GM21737 (cell line): Measurements from ENCODE around the gene DOCK4.
"Not testable (repeated sequence)": the region's sequence is repeated elsewhere in the genome, so short reads cannot be mapped to it uniquely, and the experiment has no call there.

ENCODE experiments used
- ATAC-seq: cut with Tn5 transposase; IDR thresholded peaks from one replicate; pipeline ENCODE4 v1.9.1; 2021; ENCODE audit warnings: mild to moderate bottlenecking, moderate library complexity; ENCODE audit not compliant: unreplicated experiment

Gene DOCK4

GRCh38 chr7:111918461-111918860 is 287.7 kb downstream of the DOCK4 start:
- no peak for ATAC-seq

DNA sequence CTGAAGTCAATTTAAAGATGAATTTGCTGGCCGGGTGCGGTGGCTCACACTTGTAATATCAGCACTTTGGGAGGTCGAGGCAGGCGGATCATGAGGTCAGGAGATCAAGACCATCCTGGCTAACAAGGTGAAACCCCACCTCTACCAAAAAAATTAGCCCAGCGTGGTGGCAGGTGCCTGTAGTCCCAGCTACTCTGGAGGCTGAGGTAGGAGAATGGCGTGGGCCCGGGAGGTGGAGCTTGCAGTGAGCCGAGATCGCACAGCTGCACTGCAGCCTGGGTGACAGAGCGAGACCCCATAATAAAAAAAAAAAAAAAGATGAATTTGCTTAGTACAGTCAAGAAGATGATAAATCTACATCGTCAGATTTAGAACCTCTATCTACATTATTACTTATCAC is 288.8 kb downstream of the DOCK4 start:
- ATAC-seq = not testable (repeated sequence)

DNA sequence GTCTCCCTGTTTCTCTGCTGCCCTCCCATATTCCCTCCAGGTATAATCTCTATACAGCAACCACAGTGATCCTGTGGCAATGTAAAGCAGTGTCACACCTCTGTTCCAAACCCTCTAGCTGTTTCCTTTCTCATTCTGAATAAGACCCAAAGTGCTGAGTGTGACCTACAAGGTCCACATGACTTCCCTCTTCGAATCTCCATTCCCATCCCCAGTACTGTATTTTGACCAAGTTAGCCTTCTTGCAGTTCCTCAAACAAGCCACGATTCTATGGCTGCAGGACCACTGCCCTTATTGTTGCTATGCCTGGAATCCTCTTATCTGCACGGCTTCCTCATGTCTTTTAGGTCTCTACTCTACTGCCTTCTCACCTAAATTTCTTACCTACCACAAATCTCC is 291.9 kb downstream of the DOCK4 start:
- ATAC-seq = no peak

DNA sequence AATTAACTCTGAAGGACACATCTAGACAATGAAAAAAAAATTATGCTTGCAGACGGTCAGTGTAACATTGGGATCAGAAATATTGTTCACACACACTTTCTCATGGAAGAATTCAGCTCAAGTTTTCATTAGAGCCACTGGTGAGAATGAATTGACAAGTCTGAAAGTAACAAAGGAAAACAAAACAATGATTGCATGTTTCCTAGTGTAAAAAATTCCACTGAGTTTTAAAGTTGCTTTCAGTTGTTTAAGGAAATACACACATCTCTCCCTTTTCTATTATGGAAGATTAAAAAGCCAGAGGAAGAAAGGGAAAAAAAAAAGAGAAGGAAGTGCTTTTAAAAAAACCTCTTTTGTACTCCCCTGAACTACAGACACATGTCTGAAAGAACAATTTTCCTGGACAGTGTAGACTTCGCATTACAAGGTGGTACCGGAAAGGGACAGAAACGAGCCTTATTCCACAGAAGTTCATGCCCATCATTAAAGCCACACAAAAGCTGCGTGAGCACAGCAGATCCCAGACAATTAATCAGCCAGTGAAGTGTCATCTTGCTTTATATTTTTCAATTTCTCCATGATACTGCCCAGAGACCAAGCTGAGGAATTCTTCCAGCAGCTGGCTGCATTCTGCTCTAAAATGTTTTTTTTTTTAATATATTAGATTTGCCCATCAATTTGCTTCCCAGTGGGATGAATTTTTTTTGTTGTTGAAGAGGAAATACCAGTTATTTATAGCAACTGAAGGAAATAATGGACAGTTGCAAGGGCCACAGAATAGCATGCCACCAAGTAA is 294.8 kb downstream of the DOCK4 start:
- no peak for ATAC-seq

DNA sequence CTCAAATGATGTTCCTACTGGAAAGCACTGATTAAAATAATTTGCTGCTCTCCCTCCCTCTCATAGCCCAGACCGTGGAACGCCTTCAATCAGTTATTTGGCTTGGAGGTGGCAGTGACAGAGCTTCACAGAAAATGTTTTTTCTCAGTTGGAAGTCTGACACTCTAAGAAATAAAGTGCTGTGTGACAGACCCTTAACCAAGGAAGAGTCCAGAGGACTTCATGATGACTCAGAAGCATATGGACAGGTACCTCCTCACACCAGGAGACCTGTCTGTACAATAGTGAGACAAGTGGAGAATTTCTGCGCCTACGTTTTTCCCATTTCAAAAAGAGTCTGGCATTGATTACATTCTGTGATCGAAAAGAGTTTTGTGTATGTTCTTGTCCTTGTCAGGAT is 295.5 kb downstream of the DOCK4 start:
- ATAC-seq = no peak

DNA sequence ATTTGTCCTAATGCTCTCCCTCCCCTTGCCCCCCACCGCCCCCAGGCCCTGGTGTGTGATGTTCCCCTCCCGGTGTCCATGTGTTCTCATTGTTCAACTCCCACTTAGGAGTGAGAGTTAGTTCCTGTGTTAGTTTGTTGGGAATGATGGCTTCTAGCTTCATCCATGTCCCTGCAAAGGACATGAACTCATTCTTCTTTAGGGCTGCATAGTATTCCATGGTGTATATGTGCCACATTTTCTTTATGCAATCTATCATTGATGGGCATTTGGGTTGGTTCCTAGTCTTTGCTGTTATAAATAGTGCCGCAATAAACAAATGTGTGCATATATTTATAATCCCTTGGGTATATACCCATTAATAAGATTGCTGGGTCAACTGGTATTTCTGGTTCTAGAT is 297.5 kb downstream of the DOCK4 start:
- not testable (repeated sequence) for ATAC-seq

GRCh38 chr7:111903797-111904196 is 302.4 kb downstream of the DOCK4 start:
- ATAC-seq = no peak

GRCh38 chr7:111903016-111903415 is 303.2 kb downstream of the DOCK4 start:
- ATAC-seq = no peak

- ATAC-seq = no peak
Measured at GRCh38 chr7:111900283-111900682, 305.9 kb downstream of the DOCK4 start.

- ATAC-seq = no peak
Measured at GRCh38 chr7:111895049-111895448, 311.1 kb downstream of the DOCK4 start.

GRCh38 chr7:111894518-111894917 is 311.7 kb downstream of the DOCK4 start:
- ATAC-seq = no peak

DNA sequence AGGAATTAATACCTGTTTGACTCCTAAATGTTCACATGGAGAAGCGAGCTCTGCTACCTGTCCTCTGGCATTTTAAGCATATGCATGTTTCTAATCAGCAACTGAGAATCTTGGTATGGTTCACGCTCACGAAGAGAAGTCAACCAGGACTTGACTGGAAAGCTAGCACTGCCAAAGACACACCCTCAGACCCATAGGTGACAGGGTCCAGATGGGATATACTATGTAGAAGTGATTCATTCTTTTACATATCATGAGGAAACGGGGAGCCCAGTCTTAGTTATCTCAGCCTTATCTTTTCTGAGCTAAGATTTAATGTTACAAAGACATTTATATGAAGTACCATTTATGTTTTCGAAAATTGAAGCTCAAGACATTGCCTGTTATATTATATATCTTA is 313.0 kb downstream of the DOCK4 start:
- no peak for ATAC-seq

DNA sequence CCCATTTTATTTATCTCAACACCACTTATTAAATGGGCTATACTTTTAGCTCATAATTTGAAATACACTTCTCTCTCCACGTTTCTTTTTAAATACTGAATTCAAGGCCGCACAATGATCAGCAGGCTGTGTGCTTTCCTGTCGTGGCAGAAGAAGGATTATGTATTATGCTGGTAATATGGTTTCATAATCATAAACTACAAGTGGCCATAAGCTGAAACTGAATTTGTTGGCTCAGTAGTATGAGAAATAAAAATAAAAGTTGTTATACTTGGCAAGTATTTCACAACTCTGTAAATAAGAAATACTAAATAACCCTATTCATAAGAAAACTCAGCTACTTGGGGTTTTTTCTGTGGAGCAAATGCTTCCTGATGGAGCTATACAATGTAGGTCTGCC is 313.6 kb downstream of the DOCK4 start:
- ATAC-seq = no peak

DNA sequence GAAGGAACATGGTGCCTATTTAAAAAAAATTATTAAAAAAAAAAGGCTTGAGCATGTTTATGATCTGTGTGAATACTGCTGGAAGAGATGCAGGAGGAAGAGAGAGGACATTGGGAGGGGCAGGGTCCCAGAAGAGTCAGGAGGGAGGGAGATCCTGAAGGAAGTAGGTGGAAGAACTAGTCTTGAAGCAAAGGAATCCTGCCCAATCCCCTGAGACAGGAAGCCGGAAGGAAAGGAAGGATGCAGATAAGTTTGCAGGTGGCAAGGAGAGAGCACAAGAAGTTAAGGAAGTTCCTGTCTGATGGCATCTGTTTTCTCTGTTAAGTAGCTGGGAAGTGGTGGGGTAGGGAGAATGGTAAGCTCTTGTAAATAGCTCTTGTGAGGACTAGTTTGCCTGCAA is 318.5 kb downstream of the DOCK4 start:
- no peak for ATAC-seq

DNA sequence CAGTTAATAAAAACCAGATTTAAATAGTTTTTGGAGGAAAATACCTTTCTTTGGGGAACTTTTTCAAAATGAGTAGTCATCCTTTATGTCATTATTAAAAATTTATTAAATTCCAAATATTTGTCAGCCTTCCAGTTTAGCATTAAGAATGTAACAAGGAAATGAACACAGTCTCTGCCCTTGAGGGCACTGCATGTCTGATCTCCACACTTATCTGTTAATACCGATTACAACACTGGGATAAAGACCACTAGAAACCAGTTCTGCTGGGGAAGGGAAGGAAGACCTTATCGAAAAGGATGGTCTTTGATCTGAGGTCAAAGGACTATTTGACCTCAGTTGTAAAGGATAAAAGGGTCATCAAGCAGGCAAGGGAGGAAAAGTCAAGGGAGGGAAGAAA is 320.0 kb downstream of the DOCK4 start:
- ATAC-seq = no peak

GRCh38 chr7:111883241-111883640 is 323.0 kb downstream of the DOCK4 start:
- no peak for ATAC-seq

DNA sequence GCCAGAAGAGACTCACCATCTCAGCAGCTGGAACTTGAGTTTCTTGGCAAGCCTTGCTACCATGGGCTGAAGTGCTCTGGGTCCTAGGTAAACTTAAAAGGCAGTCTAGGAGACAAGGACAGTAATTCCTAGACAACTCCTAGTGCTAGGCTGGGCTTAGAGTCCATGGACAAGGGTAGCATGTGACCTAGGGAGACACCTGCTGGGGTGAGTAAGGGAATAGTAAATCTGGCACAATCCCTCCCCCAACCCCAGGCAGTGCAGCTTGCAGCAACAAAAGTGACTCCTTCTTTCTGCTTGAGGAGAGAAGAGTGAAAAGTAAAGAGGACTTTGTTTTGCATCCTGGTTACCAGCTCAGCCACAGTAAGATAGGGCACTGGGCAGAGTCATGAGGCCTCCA is 327.4 kb downstream of the DOCK4 start:
- ATAC-seq = no peak

DNA sequence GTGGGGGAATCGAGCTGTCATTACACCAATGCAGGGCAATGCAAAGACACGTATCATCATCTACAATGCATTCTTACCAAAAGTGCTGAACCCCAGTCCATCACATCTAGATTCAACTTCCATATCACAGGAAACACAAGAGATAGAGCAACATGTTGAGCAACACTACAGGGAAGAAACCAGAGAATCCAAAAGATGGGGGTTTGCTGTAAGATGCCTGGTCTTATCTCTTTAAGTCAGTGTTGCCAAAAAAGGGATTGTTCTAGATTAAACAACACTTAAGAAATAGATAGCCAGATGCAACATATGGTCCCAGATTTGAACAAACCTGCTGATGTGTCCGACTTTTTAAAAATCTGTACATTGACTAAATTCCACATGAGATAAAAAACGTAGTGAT is 328.3 kb downstream of the DOCK4 start:
- no peak for ATAC-seq

DNA sequence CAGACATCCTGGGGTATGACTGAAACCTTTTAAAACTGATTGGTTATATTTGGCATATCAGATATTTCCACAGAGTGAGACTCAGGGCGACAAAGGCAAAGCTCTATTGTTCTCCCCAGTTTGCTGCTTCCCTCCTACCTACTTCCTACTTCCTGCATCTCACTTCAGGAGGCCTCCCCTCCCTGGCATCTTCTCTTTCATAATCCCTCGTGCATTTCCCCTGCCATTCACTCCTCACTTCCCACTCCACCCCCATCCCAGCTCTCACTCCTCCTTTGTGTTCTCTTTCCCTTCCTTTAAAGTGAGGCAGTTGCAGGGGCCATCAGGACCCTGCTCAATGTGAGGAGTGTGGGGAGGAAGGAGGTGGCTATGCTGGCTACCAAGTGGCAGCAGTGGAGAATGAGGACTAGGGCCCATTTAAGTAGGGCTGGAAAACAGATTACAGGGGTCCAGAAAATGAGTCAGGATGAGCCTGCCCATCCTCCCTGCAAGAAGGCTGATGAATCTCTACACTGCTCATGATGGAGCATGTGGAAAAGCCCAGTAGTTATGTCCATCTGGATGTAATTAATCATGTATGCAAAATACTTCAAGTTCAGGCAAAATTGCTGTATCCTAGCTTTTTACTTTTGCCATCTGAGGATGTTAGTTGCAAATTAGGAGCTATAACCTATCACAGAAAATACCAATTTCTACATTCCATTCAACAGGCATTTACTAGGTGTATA is 332.1 kb downstream of the DOCK4 start:
- no peak for ATAC-seq

GRCh38 chr7:111873326-111873646 is 332.9 kb downstream of the DOCK4 start:
- ATAC-seq = no peak

GRCh38 chr7:111872450-111873325 is 333.5 kb downstream of the DOCK4 start:
- ATAC-seq = no peak

DNA sequence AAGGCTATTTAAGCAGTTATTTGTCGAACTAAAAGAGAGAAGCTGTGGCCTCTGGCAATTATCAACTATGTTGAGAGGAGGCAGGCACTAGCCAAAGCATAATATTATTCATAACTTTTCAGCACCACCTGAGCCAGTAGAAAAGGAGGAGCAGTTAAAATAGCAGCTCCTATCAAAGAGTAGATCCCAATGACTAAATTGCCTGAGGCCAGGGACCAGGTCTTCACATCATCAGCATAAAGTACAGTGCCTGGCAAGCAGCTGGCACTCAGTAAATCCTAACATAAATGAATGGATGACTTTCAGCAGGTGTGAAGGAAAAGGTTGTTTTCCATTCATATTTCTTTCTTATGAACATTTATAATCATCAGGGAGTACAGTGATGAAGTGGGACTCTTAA is 334.9 kb downstream of the DOCK4 start:
- ATAC-seq = no peak
